Activated naive CD4-positive, alpha-beta T cell treated with anti-CD3 and anti-CD28 coated beads for 36 hours (primary cell): ENCODE data around the gene KIF16B. TPM values are rescaled to one million over a fixed set of nuclear protein-coding genes. Genes with fewer than 3 reads are reported as not detected.

ENCODE experiments used
- CTCF ChIA-PET: fragments of 350-600 bp; sonication (Branson Sonifier 250); formaldehyde crosslinking; loops from one replicate; lab custom pipeline; 2021; ENCODE audit warnings: antibody characterized with exemption; lab: Charles Lee
- DNase-seq: peaks from one replicate; pipeline ENCODE4 v3.0.0-alpha.2; 2020
- H3K27ac Mint-ChIP-seq: one replicate; pipeline ENCODE4 v1.8.0; 2021; ENCODE audit warnings: mild to moderate bottlenecking, mixed read lengths
- H3K27me3 Mint-ChIP-seq: one replicate; pipeline ENCODE4 v1.8.0; 2021; ENCODE audit warnings: low read depth, mixed read lengths
- H3K36me3 Mint-ChIP-seq: one replicate; pipeline ENCODE4 v1.8.0; 2021; ENCODE audit warnings: low read depth, mixed read lengths
- H3K4me1 Mint-ChIP-seq: one replicate; pipeline ENCODE4 v1.8.0; 2021; ENCODE audit warnings: low read depth, mixed read lengths
- H3K4me3 Mint-ChIP-seq: one replicate; pipeline ENCODE4 v1.8.0; 2021; ENCODE audit warnings: mild to moderate bottlenecking, moderate library complexity, mixed read lengths
- H3K9me3 Mint-ChIP-seq: one replicate; pipeline ENCODE4 v1.8.0; 2021; ENCODE audit warnings: mixed read lengths
- intact Hi-C: fragments of 100-400 bp; cut with micrococcal nuclease; formaldehyde crosslinking; loops from one replicate; pipeline ENCODE4 v1.15.1; 2023
- total RNA-seq, 2 experiments: library from RNA; stranded (reverse); gene quantifications; one replicate each; pipeline ENCODE4 v1.2.3, GENCODE V29; 2021

Gene KIF16B
- total RNA-seq, 2 experiments from 2014 or later: 5.1 to 5.6 TPM

GRCh38 chr20:16481977-16482376 lies 91.3 kb downstream of the KIF16B start:
- CTCF ChIA-PET: no interaction called here
- H3K27me3 Mint-ChIP-seq: no peaks in the 10 kb centered on the region
- intact Hi-C loops: no loop called here
- H3K36me3 Mint-ChIP-seq: peaks cover 6% of the 10 kb centered on the region
- no peak for DNase-seq
- H3K4me1 Mint-ChIP-seq: peaks cover 8% of the 10 kb centered on the region
- no peak overlapping the region for H3K4me3 Mint-ChIP-seq
- no peak overlapping the region for H3K27ac Mint-ChIP-seq
- H3K9me3 Mint-ChIP-seq: no peaks in the 10 kb centered on the region

GRCh38 chr20:16479666-16480065 lies 93.6 kb downstream of the KIF16B start:
- H3K36me3 Mint-ChIP-seq: peaks cover 6% of the 10 kb centered on the region
- H3K27ac Mint-ChIP-seq: no peak overlapping the region
- H3K4me1 Mint-ChIP-seq: peaks cover 8% of the 10 kb centered on the region
- no peak overlapping the region for H3K4me3 Mint-ChIP-seq
- intact Hi-C loops: no loop called here
- CTCF ChIA-PET: no interaction called here
- no peaks in the 10 kb centered on the region for H3K27me3 Mint-ChIP-seq
- no peak for DNase-seq
- no peaks in the 10 kb centered on the region for H3K9me3 Mint-ChIP-seq

DNA sequence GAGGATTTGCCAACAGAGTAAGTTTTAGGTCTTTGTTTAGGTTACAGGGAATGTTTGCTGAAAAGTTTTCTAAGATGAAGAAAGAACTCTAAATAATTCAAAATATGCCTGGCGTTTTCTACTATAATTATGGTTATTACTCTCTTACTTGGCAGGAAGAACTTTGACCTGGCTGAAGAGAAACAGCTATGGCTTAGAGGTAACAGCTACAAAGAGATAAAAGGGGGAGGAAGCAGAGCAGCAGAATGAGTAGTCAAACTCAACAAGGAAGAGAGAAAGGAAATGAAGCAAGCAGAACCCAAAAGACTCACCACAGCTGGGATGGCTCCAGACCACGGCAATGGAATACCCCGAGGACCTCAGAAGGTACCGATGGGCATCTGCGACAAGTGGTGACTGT lies 95.6 kb downstream of the KIF16B start:
- Mint-ChIP-seq H3K36me3 (peaks cover 3% of the 10 kb centered on the region), H3K4me1 (peaks cover 8% of the 10 kb centered on the region), H3K4me3 (no peak overlapping the region), H3K27me3 (no peaks in the 10 kb centered on the region), H3K27ac (no peak overlapping the region), H3K9me3 (no peaks in the 10 kb centered on the region)
- CTCF ChIA-PET: no interaction called here
- no peak for DNase-seq
- intact Hi-C loops: no loop called here

DNA sequence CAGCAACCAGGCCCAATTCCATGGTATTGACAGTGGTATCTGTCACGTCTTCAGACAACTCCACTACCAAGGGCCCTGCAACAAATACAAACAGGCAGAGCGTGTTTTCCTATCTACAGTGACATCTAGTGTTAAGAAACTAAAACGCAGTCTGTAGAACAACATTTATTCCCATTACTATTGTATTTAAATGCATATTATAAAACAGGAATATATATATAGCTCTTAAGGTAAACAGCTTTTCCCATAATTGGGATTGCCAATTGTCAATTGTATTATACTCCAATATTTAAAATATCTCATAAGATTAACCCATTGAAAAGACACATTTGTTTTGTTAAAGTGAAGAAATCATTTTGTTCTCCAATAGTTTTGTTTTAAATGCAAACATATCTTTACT lies 97.2 kb downstream of the KIF16B start:
- intact Hi-C loops: no loop called here
- CTCF ChIA-PET: interaction anchor here (0.6 to 1.5 kb wide), 17 partner anchors 12 to 768 kb away, joined by 3 to 5 read pairs (median 3); no protein-coding TSS in a partner anchor

DNA sequence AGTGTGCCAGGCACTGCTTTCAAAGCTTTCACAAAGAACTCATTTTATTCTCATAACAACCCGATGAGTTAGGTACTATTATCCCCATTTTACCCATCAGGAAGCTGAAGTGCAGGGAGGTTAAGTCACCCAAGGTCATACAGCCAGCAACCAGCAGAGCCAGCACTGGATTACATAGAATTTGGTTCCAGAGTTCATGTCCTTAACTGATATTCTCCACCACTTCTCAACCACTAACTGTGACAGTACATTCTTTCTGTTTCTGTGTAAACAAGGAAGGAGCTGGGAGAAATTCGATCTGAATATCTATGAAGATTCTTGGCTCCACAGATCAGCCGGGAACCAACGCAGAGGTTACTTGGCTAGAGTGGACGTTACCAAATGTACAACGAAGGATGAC lies 98.0 kb downstream of the KIF16B start:
- Mint-ChIP-seq H3K27me3 (no peaks in the 10 kb centered on the region), H3K4me1 (peaks cover 8% of the 10 kb centered on the region), H3K9me3 (no peaks in the 10 kb centered on the region), H3K4me3 (no peak overlapping the region), H3K27ac (no peak overlapping the region), H3K36me3 (peaks cover 3% of the 10 kb centered on the region)
- CTCF ChIA-PET: interaction anchor here (0.7 to 1.5 kb wide), 15 partner anchors 12 to 767 kb away, joined by 3 to 5 read pairs (median 3); no protein-coding TSS in a partner anchor
- intact Hi-C loops: no loop called here
- DNase-seq: no peak

More for the DNA sequence above, 97.2 kb downstream of the KIF16B start:
- H3K9me3 Mint-ChIP-seq: no peaks in the 10 kb centered on the region
- peaks cover 3% of the 10 kb centered on the region for H3K36me3 Mint-ChIP-seq
- H3K27ac Mint-ChIP-seq: no peak overlapping the region
- H3K4me3 Mint-ChIP-seq: no peak overlapping the region
- H3K4me1 Mint-ChIP-seq: peaks cover 8% of the 10 kb centered on the region
- H3K27me3 Mint-ChIP-seq: no peaks in the 10 kb centered on the region
- DNase-seq: no peak

DNA sequence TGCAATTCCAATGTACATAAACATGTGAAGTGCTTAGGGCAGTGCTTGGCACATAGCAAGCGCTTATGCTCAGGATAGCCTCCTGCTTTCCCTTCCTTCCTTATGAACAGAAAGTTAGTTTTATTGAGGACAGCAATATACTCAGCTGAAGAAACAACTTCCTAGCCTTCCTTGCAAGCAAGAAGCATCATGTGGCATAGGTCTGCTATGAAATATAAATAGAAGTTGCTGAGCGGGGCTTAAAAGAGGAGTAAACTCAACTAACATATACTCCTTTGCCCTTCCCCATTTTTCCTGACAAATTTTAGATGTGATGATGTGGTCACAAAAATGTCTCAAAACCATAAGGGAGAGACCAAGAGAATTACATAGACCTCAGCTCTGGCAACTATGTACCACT lies 98.9 kb downstream of the KIF16B start:
- no peaks in the 10 kb centered on the region for H3K9me3 Mint-ChIP-seq
- CTCF ChIA-PET: interaction anchor here (0.5 to 0.6 kb wide), 2 partner anchors 430 to 1660 kb away, joined by 3 read pairs; no protein-coding TSS in a partner anchor
- no peak overlapping the region for H3K27ac Mint-ChIP-seq
- peaks cover 3% of the 10 kb centered on the region for H3K36me3 Mint-ChIP-seq
- H3K27me3 Mint-ChIP-seq: no peaks in the 10 kb centered on the region
- intact Hi-C loops: no loop called here
- H3K4me1 Mint-ChIP-seq: peaks cover 8% of the 10 kb centered on the region
- H3K4me3 Mint-ChIP-seq: no peak overlapping the region
- no peak for DNase-seq

DNA sequence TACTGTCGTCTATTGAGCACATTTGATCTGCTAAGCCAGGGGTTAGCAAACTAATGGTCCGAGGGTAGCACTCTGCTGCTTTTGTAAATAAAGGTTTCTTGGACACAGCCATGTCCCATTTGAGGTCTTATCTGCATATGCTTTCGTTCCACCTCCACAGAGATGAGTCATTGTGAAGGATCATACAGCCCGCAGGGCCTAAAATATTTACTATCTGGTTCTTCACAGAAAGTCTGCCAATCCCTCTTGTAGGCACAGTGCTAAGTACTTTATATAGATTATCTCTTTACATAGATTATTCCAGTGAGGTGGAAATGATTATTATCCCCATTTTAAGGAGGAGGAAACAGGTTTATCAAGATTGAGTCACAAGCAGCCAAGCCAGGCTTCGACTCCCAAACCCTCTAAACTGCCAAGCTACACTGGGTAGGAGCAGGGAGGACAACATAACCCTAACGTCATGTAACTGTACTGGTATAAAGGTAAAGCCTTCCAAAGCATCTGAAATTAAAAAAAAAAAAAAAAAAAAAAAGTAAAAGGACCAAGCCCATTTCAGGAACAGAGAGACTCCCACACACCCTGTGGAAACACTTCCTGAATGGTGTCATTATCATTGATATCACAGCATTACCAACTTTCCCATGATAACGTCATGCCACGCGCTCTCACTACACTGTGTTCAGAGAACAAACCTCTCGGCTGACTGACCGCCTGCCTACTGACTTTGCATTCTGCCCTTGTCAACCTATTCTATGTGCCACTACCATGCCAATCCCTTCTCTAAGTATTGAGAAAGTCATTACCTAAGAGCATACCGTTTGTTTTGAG lies 101.0 kb downstream of the KIF16B start:
- Mint-ChIP-seq H3K27me3 (no peaks in the 10 kb centered on the region), H3K4me3 (no peak overlapping the region), H3K9me3 (no peaks in the 10 kb centered on the region), H3K4me1 (peaks cover under 1% of the 10 kb centered on the region), H3K27ac (no peak overlapping the region), H3K36me3 (no peaks in the 10 kb centered on the region)
- intact Hi-C loops: no loop called here
- CTCF ChIA-PET: no interaction called here
- DNase-seq: no peak

GRCh38 chr20:16469395-16469905 lies 103.8 kb downstream of the KIF16B start:
- DNase-seq: no peak
- no peak overlapping the region for H3K27ac Mint-ChIP-seq
- CTCF ChIA-PET: no interaction called here
- peaks cover 2% of the 10 kb centered on the region for H3K36me3 Mint-ChIP-seq
- peaks cover 1% of the 10 kb centered on the region for H3K9me3 Mint-ChIP-seq
- H3K4me1 Mint-ChIP-seq: no peaks in the 10 kb centered on the region
- H3K4me3 Mint-ChIP-seq: no peak overlapping the region
- intact Hi-C loops: no loop called here
- H3K27me3 Mint-ChIP-seq: no peaks in the 10 kb centered on the region

- Mint-ChIP-seq H3K27me3 (no peaks in the 10 kb centered on the region), H3K36me3 (peaks cover 2% of the 10 kb centered on the region), H3K27ac (no peak overlapping the region), H3K4me3 (no peak overlapping the region), H3K4me1 (peaks cover 2% of the 10 kb centered on the region), H3K9me3 (peaks cover 1% of the 10 kb centered on the region)
- CTCF ChIA-PET: interaction anchor here (1.0 kb wide), 1 partner anchor 14 kb away, joined by 3 read pairs; no protein-coding TSS in a partner anchor
- DNase-seq: no peak
- intact Hi-C loops: no loop called here
These were observed 110.5 kb downstream of the KIF16B start for GRCh38 chr20:16462711-16463110.

DNA sequence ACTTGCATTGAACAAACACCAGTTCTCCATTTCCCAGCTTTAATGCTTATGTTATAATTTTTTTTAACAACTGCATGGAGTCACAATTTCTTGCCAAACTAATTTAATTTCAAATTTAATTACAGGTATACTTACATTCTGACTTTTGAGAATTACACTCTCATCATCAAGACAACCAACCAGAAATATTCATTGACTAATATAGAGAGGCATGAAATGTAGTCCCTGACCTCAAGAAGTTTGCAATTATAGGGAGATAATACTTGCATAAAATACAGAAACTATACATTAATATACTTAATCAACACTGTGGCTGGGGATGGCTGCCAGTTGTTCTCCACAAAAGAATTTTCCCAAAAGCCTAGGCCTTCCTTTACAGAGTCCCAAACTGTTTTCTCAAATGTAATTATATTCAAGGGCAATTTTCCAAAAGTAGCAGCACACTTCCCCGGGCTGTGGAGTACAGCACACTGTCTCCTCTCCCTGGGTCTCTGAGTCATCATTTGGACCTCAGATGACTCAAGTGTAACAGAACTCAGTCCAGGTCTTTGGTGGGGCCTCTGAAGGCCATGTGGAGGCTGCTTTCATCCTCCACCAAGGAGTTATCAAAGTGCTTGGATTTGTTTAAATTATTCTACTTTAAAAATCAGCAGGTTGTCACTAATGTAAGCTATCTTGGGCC lies 114.1 kb downstream of the KIF16B start:
- H3K4me1 Mint-ChIP-seq: peaks cover 2% of the 10 kb centered on the region
- intact Hi-C loops: no loop called here
- no peaks in the 10 kb centered on the region for H3K27me3 Mint-ChIP-seq
- DNase-seq: no peak
- H3K4me3 Mint-ChIP-seq: no peak overlapping the region
- CTCF ChIA-PET: no interaction called here
- H3K27ac Mint-ChIP-seq: no peak overlapping the region
- H3K36me3 Mint-ChIP-seq: no peaks in the 10 kb centered on the region
- H3K9me3 Mint-ChIP-seq: no peaks in the 10 kb centered on the region

- Mint-ChIP-seq H3K4me3 (no peak overlapping the region), H3K9me3 (no peaks in the 10 kb centered on the region), H3K36me3 (no peaks in the 10 kb centered on the region), H3K27ac (no peak overlapping the region), H3K4me1 (peaks cover 2% of the 10 kb centered on the region), H3K27me3 (no peaks in the 10 kb centered on the region)
- CTCF ChIA-PET: interaction anchor here (0.7 kb wide), 1 partner anchor 1099 kb away, joined by 3 read pairs; no protein-coding TSS in a partner anchor
- no peak for DNase-seq
- intact Hi-C loops: no loop called here
These were observed 115.7 kb downstream of the KIF16B start for GRCh38 chr20:16457514-16457913.

DNA sequence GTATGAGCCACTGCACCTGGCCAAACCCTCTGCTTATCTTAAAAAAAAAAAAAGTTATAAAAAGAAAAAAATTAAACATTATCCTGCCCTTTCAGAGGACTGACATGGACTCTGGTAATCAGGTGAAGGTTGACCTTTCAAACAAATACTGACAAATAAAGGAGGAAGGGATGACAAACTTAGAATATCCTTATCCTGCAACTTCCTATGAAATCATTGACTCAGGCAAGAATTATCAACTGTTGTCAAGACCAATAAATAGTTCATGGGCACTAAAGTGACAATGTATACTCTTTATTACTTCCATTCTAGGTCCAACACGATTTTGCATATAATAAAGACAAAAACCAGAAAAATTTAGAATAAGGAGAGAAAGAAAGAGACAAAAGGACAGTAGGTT lies 117.9 kb downstream of the KIF16B start:
- intact Hi-C loops: no loop called here
- H3K27me3 Mint-ChIP-seq: no peaks in the 10 kb centered on the region
- no peaks in the 10 kb centered on the region for H3K9me3 Mint-ChIP-seq

More for the DNA sequence above, 117.9 kb downstream of the KIF16B start:
- Mint-ChIP-seq H3K27ac (no peak overlapping the region), H3K4me1 (peaks cover 2% of the 10 kb centered on the region), H3K4me3 (no peak overlapping the region), H3K36me3 (peaks cover 9% of the 10 kb centered on the region)
- CTCF ChIA-PET: no interaction called here
- DNase-seq: no peak
